ENCODE data around the gene NFKBIZ. TPM values are rescaled to one million over a fixed set of nuclear protein-coding genes. Genes with fewer than 3 reads are reported as not detected.

Gene NFKBIZ
- total RNA-seq, 1 experiment from 2014 or later = 10.4 TPM

DNA sequence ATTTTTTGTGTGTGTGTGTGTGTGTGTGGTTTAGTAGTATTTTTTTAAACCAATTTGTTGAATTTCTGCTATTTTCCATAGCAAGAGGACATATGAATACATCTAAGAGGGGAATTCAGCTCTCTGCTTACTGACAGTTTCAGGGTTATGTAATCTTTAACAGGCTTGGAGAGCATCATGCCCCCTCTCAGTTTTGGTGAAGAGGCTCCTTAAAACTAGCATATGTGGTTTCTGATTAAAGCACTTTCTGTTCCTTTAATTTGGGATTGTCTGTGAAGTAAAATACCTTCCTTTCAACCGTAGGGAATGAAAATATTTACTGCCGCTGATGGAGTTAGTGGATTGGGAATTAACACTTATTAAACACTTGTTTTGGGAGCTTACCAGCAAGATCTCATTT, 19.4 kb upstream of the NFKBIZ start:
- Histone ChIP-seq H3K27ac (no peak overlapping the region), H3K9me3 (replicated peaks) (no peaks in the 10 kb centered on the region), H3K4me3 (no peak overlapping the region)

GRCh38 chr3:101833446-101833974, 15.8 kb upstream of the NFKBIZ start:
- Histone ChIP-seq H3K9me3 (replicated peaks) (no peaks in the 10 kb centered on the region), H3K27me3 (replicated peaks) (no peaks in the 10 kb centered on the region), H3K27ac (no peak overlapping the region), H3K4me3 (no peak overlapping the region), H3K36me3 (no peaks in the 10 kb centered on the region), H3K4me1 (replicated peaks) (peaks cover 23% of the 10 kb centered on the region)
- DNase-seq (ENCODE audit: low read depth in 1 of 2, low spot score in 2 of 2) = no peak

More for the DNA sequence above, 19.4 kb upstream of the NFKBIZ start:
- Histone ChIP-seq H3K27me3 (replicated peaks) (no peaks in the 10 kb centered on the region), H3K4me1 (replicated peaks) (peaks cover 26% of the 10 kb centered on the region), H3K36me3 (no peaks in the 10 kb centered on the region)
- DNase-seq (ENCODE audit: low read depth in 1 of 2, low spot score in 2 of 2) = no peak

GRCh38 chr3:101835676-101836075, 13.6 kb upstream of the NFKBIZ start:
- H3K4me3 ChIP-seq = no peak overlapping the region
- peaks cover 1% of the 10 kb centered on the region; the same call in 1 of the 2 replicates for H3K36me3 ChIP-seq
- H3K9me3 ChIP-seq (replicated peaks) = peaks cover 3% of the 10 kb centered on the region; the same call in 1 of the 2 replicates
- peaks cover 14% of the 10 kb centered on the region for H3K4me1 ChIP-seq (replicated peaks)
- no peak for DNase-seq (ENCODE audit: low read depth in 1 of 2, low spot score in 2 of 2)
- no peaks in the 10 kb centered on the region for H3K27me3 ChIP-seq (replicated peaks)
- H3K27ac ChIP-seq = no peak overlapping the region

GRCh38 chr3:101836160-101836559, 13.2 kb upstream of the NFKBIZ start:
- no peak overlapping the region for H3K27ac ChIP-seq
- peaks cover 6% of the 10 kb centered on the region; the same call in 1 of the 2 replicates for H3K36me3 ChIP-seq
- H3K9me3 ChIP-seq (replicated peaks) = peaks cover 5% of the 10 kb centered on the region
- DNase-seq (ENCODE audit: low read depth in 1 of 2, low spot score in 2 of 2) = no peak
- peaks cover 14% of the 10 kb centered on the region for H3K4me1 ChIP-seq (replicated peaks)
- no peaks in the 10 kb centered on the region for H3K27me3 ChIP-seq (replicated peaks)
- no peak overlapping the region for H3K4me3 ChIP-seq

DNA sequence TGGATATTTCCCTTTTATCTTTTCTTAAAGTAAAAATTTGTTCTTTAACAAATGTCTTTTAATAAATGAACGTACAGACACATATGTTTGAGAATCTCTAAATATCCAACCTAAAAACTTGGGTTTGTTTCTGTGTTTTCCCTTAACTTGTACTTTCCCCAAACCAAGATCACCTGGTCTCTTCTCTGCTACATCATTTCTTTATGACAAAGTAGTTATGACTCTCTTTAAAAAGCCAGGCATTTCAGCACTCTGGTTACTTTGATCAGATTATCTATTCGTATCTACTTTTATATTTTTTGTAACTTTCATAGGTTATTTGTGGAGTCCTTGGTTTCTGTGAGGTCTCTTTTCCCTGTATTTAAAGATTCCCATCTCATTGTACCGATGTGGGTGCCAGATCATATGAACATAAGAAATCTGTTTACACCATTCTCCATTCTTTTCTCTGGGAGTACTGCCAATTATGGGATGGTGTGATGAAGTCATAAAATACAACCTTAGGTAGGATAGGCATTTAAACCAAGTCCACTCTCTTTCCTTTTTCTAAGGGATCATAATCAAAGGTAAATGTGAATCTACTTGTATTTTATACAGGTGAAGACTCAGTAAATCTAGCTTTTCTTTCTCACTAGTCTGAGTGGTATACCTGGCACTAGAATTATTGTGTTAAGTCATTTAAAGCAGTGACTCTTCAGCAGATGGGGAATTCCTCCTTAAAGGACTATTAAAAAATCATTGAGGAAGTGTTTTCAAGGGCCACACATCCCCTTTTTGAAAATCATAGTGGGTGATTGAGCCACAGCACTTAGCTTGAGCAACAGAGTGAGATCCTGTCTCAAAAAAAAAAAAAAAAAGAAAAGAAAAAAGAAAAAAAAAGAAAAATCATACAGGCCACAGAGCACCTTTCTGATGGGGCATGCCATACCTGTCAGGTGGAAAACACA, 12.4 kb upstream of the NFKBIZ start:
- peaks cover 15% of the 10 kb centered on the region for H3K4me1 ChIP-seq (replicated peaks)
- H3K27ac ChIP-seq = no peak overlapping the region
- H3K27me3 ChIP-seq (replicated peaks) = no peaks in the 10 kb centered on the region
- H3K36me3 ChIP-seq = peaks cover 7% of the 10 kb centered on the region; the same call in 1 of the 2 replicates
- H3K4me3 ChIP-seq = no peak overlapping the region
- peak in 1 of 2 experiments; percentile 58 for DNase-seq (ENCODE audit: low read depth in 1 of 2, low spot score in 2 of 2)
- H3K9me3 ChIP-seq (replicated peaks) = peaks cover 11% of the 10 kb centered on the region

DNA sequence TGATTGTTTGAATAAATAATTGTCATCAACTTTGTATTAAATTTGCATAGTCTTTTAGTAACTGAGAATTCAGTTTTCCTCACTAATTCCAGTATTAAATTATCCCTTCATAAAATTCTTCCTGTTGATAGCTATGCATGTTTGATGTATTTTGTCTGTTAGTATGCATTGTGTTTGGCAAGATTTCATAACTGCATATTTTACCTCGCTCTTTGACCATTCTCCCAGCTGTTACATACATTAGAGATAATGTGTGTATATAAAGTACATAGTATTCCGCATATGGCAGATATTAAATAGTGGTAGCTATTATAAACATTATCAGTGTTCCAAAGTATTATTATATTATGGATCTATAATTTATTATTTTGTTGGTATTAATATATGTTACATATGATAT, 10.6 kb upstream of the NFKBIZ start:
- H3K4me1 ChIP-seq (replicated peaks) = peaks cover 32% of the 10 kb centered on the region
- no peaks in the 10 kb centered on the region for H3K27me3 ChIP-seq (replicated peaks)
- DNase-seq (ENCODE audit: low read depth in 1 of 2, low spot score in 2 of 2) = no peak
- H3K9me3 ChIP-seq (replicated peaks) = peaks cover 15% of the 10 kb centered on the region
- peaks cover 7% of the 10 kb centered on the region; the same call in 1 of the 2 replicates for H3K36me3 ChIP-seq
- H3K4me3 ChIP-seq = no peak overlapping the region
- H3K27ac ChIP-seq = no peak overlapping the region

DNA sequence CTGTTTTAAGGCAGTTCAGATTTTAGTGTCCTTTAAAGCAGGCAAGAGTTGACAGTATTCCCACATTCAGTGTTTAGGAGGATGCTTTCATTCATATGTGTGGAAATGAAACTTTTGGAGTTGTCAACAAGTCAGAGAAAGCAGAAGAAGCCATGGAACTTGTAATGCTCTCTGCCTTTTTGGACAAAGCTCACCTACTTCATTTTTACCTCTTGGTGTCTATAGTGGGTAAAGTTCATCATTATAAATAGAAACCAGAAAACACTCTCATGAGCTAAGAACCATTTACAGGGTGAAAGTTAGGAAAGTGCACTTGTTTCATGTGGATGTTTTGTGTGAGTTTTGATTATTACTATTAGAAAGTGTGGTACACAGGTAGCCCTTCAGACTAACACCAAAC, 9.2 kb upstream of the NFKBIZ start:
- Histone ChIP-seq H3K4me3 (no peak overlapping the region), H3K4me1 (replicated peaks) (peaks cover 43% of the 10 kb centered on the region), H3K9me3 (replicated peaks) (peaks cover 15% of the 10 kb centered on the region), H3K36me3 (peaks cover 7% of the 10 kb centered on the region; the same call in 1 of the 2 replicates), H3K27me3 (replicated peaks) (no peaks in the 10 kb centered on the region), H3K27ac (no peak overlapping the region)
- no peak for DNase-seq (ENCODE audit: low read depth in 1 of 2, low spot score in 2 of 2)

DNA sequence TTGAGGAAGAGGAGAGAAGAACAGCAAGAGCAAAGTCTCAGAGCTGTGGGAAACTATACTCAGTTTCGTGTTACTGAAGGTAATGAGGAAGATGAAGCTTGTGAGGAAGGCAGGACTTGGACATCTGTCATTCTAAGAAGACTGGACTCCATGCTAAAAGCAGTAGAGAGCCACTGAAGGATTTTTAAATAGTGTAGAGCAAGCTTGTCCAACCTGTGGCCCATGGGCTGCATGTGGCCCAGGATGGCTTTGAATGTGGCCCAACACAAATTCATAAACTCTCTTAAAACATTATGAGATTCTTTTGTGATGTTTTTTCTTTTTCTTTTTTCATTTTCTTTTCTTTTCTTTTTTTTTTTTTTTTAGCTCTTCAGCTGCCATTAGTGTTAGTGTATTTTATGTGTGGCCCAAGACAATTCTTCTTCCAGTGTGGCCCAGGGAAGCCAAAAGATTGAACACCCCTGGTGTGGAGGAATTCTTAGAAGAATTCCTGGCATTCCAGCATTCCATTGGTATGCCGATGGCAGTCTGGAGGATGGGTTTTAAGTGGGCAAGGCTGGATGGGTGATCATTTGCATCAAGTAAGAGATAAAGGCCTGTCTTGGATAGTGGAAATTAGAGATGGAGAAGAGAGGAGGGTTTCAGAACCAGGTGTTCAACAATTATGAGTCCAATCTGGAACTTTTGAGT, 6.9 kb upstream of the NFKBIZ start:
- Histone ChIP-seq H3K4me1 (replicated peaks) (peaks cover 34% of the 10 kb centered on the region), H3K36me3 (peaks cover 7% of the 10 kb centered on the region; the same call in 1 of the 2 replicates), H3K27me3 (replicated peaks) (no peaks in the 10 kb centered on the region), H3K27ac (peak overlapping the region; percentile 75), H3K9me3 (replicated peaks) (peaks cover 15% of the 10 kb centered on the region), H3K4me3 (no peak overlapping the region)
- DNase-seq (ENCODE audit: low read depth in 1 of 2, low spot score in 2 of 2) = peak; percentile 77 to 81

GRCh38 chr3:101842935-101843330, 6.4 kb upstream of the NFKBIZ start:
- H3K36me3 ChIP-seq = peaks cover 7% of the 10 kb centered on the region; the same call in 1 of the 2 replicates
- H3K4me3 ChIP-seq = no peak overlapping the region
- peaks cover 15% of the 10 kb centered on the region for H3K9me3 ChIP-seq (replicated peaks)
- H3K27ac ChIP-seq = 0 out of 2 replicates have a peak overlapping the region, but pooled peaks have one; percentile 25
- H3K4me1 ChIP-seq (replicated peaks) = peaks cover 40% of the 10 kb centered on the region
- H3K27me3 ChIP-seq (replicated peaks) = no peaks in the 10 kb centered on the region
- no peak for DNase-seq (ENCODE audit: low read depth in 1 of 2, low spot score in 2 of 2)

DNA sequence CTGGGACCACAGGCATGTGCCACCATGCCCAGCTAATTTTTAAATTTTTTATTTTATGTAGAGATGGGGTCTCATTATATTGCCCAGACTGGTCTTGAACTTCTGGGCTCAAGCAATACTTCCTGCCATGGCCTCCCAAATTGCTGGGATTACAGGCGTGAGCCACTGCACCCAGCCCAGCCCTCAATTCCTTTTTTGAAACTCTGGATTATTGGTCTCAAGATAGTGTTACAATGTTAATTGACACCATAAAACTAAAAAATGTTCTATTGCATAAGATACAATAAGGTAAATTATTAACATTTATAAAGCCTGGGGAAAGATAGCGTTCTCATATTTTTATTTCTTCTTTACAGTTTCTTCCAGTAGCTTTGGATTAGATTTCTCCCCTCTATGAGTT, 3.9 kb upstream of the NFKBIZ start:
- Histone ChIP-seq H3K4me3 (no peak overlapping the region), H3K27me3 (replicated peaks) (no peaks in the 10 kb centered on the region), H3K9me3 (replicated peaks) (peaks cover 17% of the 10 kb centered on the region), H3K36me3 (peaks cover 18% of the 10 kb centered on the region), H3K27ac (no peak overlapping the region), H3K4me1 (replicated peaks) (peaks cover 50% of the 10 kb centered on the region)
- DNase-seq (ENCODE audit: low read depth in 1 of 2, low spot score in 2 of 2) = no peak

- H3K27ac ChIP-seq = no peak overlapping the region
Observed at GRCh38 chr3:101846709-101847108, 2.6 kb upstream of the NFKBIZ start.

DNA sequence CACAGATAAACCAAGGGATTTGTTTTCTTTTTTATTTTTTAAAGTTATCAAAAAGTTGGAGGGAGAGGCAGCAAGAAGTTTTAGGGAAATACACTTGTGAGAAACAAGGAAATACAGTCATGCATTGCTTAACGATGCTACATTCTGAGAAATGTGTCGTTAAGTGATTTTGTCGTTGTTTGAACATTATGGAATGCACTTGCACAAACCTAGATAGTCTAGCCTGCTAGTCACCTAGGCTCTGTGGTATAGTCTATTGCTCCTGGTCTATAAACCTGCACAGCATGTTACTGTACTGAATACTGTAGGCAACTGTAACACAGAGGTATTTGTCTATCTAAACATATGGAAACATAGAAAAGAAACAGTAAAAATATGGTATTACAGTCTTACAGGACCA, 2.0 kb upstream of the NFKBIZ start:
- peak overlapping the region; percentile 94; the same call in 1 of the 2 replicates for H3K27ac ChIP-seq
- 0 out of 2 replicates have a peak, but pooled peaks cover 2% of the 10 kb centered on the region for H3K9me3 ChIP-seq (replicated peaks)
- H3K36me3 ChIP-seq = peaks cover 31% of the 10 kb centered on the region
- H3K4me1 ChIP-seq (replicated peaks) = peaks cover 52% of the 10 kb centered on the region
- H3K4me3 ChIP-seq = no peak overlapping the region
- DNase-seq (ENCODE audit: low read depth in 1 of 2, low spot score in 2 of 2) = no peak
- H3K27me3 ChIP-seq (replicated peaks) = no peaks in the 10 kb centered on the region

More at GRCh38 chr3:101846709-101847108, 2.6 kb upstream of the NFKBIZ start:
- peaks cover 24% of the 10 kb centered on the region for H3K36me3 ChIP-seq
- H3K4me3 ChIP-seq = no peak overlapping the region
- no peak for DNase-seq (ENCODE audit: low read depth in 1 of 2, low spot score in 2 of 2)
- peaks cover 55% of the 10 kb centered on the region for H3K4me1 ChIP-seq (replicated peaks)
- H3K9me3 ChIP-seq (replicated peaks) = peaks cover 8% of the 10 kb centered on the region; the same call in 1 of the 2 replicates
- H3K27me3 ChIP-seq (replicated peaks) = no peaks in the 10 kb centered on the region

DNA sequence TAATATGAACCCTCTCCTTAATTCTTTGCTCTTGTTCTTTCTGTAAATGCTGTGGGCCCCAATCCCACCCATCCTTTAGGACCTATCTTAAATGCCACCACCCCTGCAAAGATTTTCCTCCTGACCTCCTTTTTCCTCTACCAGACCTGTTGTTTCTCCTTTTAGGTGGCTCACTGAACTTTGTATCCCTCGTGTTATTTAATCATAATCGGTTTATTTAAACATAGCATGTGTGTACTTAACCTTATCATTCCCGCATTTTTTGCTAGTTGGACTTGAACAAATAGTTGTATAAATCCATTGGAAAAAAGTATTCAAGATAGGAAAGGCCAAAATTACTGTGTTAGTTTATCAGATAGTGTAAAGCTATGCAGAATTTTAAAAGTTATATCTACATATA, 988 bp upstream of the NFKBIZ start:
- H3K4me1 ChIP-seq (replicated peaks) = peaks cover 43% of the 10 kb centered on the region
- no peaks in the 10 kb centered on the region for H3K27me3 ChIP-seq (replicated peaks)
- H3K36me3 ChIP-seq = peaks cover 41% of the 10 kb centered on the region
- peak overlapping the region; percentile 94 for H3K27ac ChIP-seq
- no peak overlapping the region for H3K4me3 ChIP-seq
- DNase-seq (ENCODE audit: low read depth in 1 of 2, low spot score in 2 of 2) = no peak
- 0 out of 2 replicates have a peak, but pooled peaks cover 2% of the 10 kb centered on the region for H3K9me3 ChIP-seq (replicated peaks)
